22Rv1 (cell line): ENCODE data around the gene RAB6B.

Experiments
- ZFX ChIP-seq: fragments of 450-650 bp; IDR thresholded peaks from 2 replicates; pipeline ENCODE4 v1.6.1; 2017; ENCODE audit warnings: antibody characterized with exemption, borderline replicate concordance
- TF ChIP-seq, protein P1 (sequence below): fragments of 450-650 bp; IDR thresholded peaks from 2 replicates; pipeline ENCODE4 v1.5.1; 2017; ENCODE audit warnings: mild to moderate bottlenecking

- TF ChIP-seq, protein P1, sequence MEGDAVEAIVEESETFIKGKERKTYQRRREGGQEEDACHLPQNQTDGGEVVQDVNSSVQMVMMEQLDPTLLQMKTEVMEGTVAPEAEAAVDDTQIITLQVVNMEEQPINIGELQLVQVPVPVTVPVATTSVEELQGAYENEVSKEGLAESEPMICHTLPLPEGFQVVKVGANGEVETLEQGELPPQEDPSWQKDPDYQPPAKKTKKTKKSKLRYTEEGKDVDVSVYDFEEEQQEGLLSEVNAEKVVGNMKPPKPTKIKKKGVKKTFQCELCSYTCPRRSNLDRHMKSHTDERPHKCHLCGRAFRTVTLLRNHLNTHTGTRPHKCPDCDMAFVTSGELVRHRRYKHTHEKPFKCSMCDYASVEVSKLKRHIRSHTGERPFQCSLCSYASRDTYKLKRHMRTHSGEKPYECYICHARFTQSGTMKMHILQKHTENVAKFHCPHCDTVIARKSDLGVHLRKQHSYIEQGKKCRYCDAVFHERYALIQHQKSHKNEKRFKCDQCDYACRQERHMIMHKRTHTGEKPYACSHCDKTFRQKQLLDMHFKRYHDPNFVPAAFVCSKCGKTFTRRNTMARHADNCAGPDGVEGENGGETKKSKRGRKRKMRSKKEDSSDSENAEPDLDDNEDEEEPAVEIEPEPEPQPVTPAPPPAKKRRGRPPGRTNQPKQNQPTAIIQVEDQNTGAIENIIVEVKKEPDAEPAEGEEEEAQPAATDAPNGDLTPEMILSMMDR: no peak
- TF ChIP-seq ZFX: no peak
Measured at GRCh38 chr3:133832802-133833144, 62.9 kb downstream of the RAB6B start.
